Astrocyte (in vitro differentiated cells and primary cell): ENCODE results near the gene ARFIP1. TPM values are rescaled to one million over a fixed set of nuclear protein-coding genes. Genes with fewer than 3 reads are reported as not detected.

Experiments used
- DNase-seq: peaks from one replicate; pipeline ENCODE4 v3.0.0-alpha.2; 2010; ENCODE audit warnings: low read depth
- FAIRE-seq: peaks from 2 replicates; lab custom pipeline; 2011; peaks lifted over from hg19 to GRCh38; lab: Jason Lieb, UNC
- H2AFZ ChIP-seq: 2 replicates; pipeline ENCODE4 v1.6.0; 2012; ENCODE audit warnings: low read depth, low read length, inconsistent platforms
- H3K27ac ChIP-seq: 2 replicates; pipeline ENCODE4 v1.5.1; 2011; ENCODE audit warnings: low read depth, low read length, inconsistent platforms
- H3K27me3 ChIP-seq: 2 replicates; pipeline ENCODE4 v1.6.0; 2011; ENCODE audit warnings: low read length, inconsistent platforms; ENCODE audit not compliant: insufficient read depth
- H3K36me3 ChIP-seq: 2 replicates; pipeline ENCODE4 v1.5.1; 2011; ENCODE audit warnings: low read length, inconsistent platforms; ENCODE audit not compliant: insufficient read depth
- H3K4me1 ChIP-seq: 2 replicates; pipeline ENCODE4 v1.5.1; 2011; ENCODE audit warnings: low read length, inconsistent platforms; ENCODE audit not compliant: insufficient read depth
- H3K4me2 ChIP-seq: 2 replicates; pipeline ENCODE4 v1.6.0; 2012; ENCODE audit warnings: low read length, inconsistent platforms
- H3K4me3 ChIP-seq: 2 replicates; pipeline ENCODE4 v1.5.1; 2011; ENCODE audit warnings: low read depth, mild to moderate bottlenecking, low read length, inconsistent platforms; ENCODE audit not compliant: insufficient read depth
- H3K79me2 ChIP-seq: 2 replicates; pipeline ENCODE4 v1.6.0; 2012; ENCODE audit warnings: mild to moderate bottlenecking, low read length, inconsistent platforms; ENCODE audit not compliant: insufficient read depth
- H3K9ac ChIP-seq: 2 replicates; pipeline ENCODE4 v1.6.0; 2012; ENCODE audit warnings: mild to moderate bottlenecking, low read length, inconsistent platforms
- H3K9me3 ChIP-seq: 2 replicates; pipeline ENCODE4 v1.5.1; 2012; ENCODE audit warnings: low read depth, mild to moderate bottlenecking, low read length, inconsistent platforms; ENCODE audit not compliant: insufficient read depth
- H4K20me1 ChIP-seq: 2 replicates; pipeline ENCODE4 v1.6.0; 2012; ENCODE audit warnings: low read length, inconsistent platforms; ENCODE audit not compliant: insufficient read depth
- H3K27ac Mint-ChIP-seq: one replicate; pipeline ENCODE4 v1.8.0; 2021; ENCODE audit warnings: mild to moderate bottlenecking, mixed read lengths; ENCODE audit not compliant: unreplicated experiment
- H3K27me3 Mint-ChIP-seq: one replicate; pipeline ENCODE4 v1.8.0; 2021; ENCODE audit warnings: low read depth, mixed read lengths; ENCODE audit not compliant: unreplicated experiment
- H3K36me3 Mint-ChIP-seq: one replicate; pipeline ENCODE4 v1.8.0; 2021; ENCODE audit warnings: low read depth, mixed read lengths; ENCODE audit not compliant: unreplicated experiment
- H3K4me1 Mint-ChIP-seq: one replicate; pipeline ENCODE4 v1.8.0; 2021; ENCODE audit warnings: low read depth, mixed read lengths; ENCODE audit not compliant: unreplicated experiment
- H3K4me3 Mint-ChIP-seq: one replicate; pipeline ENCODE4 v1.8.0; 2021; ENCODE audit warnings: mild to moderate bottlenecking, moderate library complexity, mixed read lengths; ENCODE audit not compliant: unreplicated experiment
- H3K9me3 Mint-ChIP-seq: one replicate; pipeline ENCODE4 v1.8.0; 2021; ENCODE audit warnings: mild to moderate bottlenecking, mixed read lengths; ENCODE audit not compliant: unreplicated experiment
- CTCF ChIP-seq: IDR thresholded peaks from 2 replicates; pipeline ENCODE4 v1.5.1; 2011; ENCODE audit warnings: low read depth, mild to moderate bottlenecking, inconsistent platforms, low read length, moderate library complexity; ENCODE audit not compliant: insufficient read depth
- EZH2 ChIP-seq: IDR thresholded peaks from 2 replicates; pipeline ENCODE4 v1.6.1; 2012; ENCODE audit warnings: mild to moderate bottlenecking, low read length, inconsistent platforms; ENCODE audit not compliant: insufficient read depth
- total RNA-seq: library from RNA; stranded (reverse); gene quantifications from 2 replicates; pipeline ENCODE4 v1.2.1, GENCODE V29; 2021

ARFIP1 gene
- total RNA-seq, 1 donor from 2014 or later: 30.7 TPM

GRCh38 chr4:152734015-152734698 is 45.6 kb upstream of the ARFIP1 start:
- FAIRE-seq (no peak), DNase-seq (no peak)
- H3K4me1 Mint-ChIP-seq: no peaks in the 10 kb centered on the region
- no peaks in the 10 kb centered on the region for H4K20me1 ChIP-seq
- H3K9me3 ChIP-seq: no peaks in the 10 kb centered on the region
- H3K4me2 ChIP-seq: no peak overlapping the region
- no peak overlapping the region for H2AFZ ChIP-seq
- H3K4me1 ChIP-seq: no peaks in the 10 kb centered on the region
- H3K27me3 Mint-ChIP-seq: peaks cover 2% of the 10 kb centered on the region
- no peaks in the 10 kb centered on the region for H3K79me2 ChIP-seq
- no peak overlapping the region for H3K4me3 Mint-ChIP-seq
- H3K36me3 Mint-ChIP-seq: no peaks in the 10 kb centered on the region
- H3K9ac ChIP-seq: no peak overlapping the region
- no peak overlapping the region for H3K4me3 ChIP-seq
- H3K27ac Mint-ChIP-seq: no peak overlapping the region
- TF ChIP-seq CTCF: no peak
- TF ChIP-seq EZH2: no peak
- peaks cover 5% of the 10 kb centered on the region for H3K27me3 ChIP-seq
- no peak overlapping the region for H3K27ac ChIP-seq
- no peaks in the 10 kb centered on the region for H3K9me3 Mint-ChIP-seq
- H3K36me3 ChIP-seq: no peaks in the 10 kb centered on the region

GRCh38 chr4:152734699-152735050 is 45.1 kb upstream of the ARFIP1 start:
- H3K4me1 ChIP-seq: no peaks in the 10 kb centered on the region
- no peaks in the 10 kb centered on the region for H3K4me1 Mint-ChIP-seq
- no peak overlapping the region for H3K27ac Mint-ChIP-seq
- H3K4me2 ChIP-seq: no peak overlapping the region
- H3K79me2 ChIP-seq: no peaks in the 10 kb centered on the region
- no peak overlapping the region for H3K4me3 Mint-ChIP-seq
- no peaks in the 10 kb centered on the region for H3K9me3 ChIP-seq
- no peak for TF ChIP-seq CTCF
- no peak for TF ChIP-seq EZH2
- H3K36me3 ChIP-seq: no peaks in the 10 kb centered on the region
- peaks cover 2% of the 10 kb centered on the region for H3K27me3 Mint-ChIP-seq
- H3K27me3 ChIP-seq: peaks cover 5% of the 10 kb centered on the region
- no peaks in the 10 kb centered on the region for H3K9me3 Mint-ChIP-seq
- H2AFZ ChIP-seq: no peak overlapping the region
- DNase-seq (no peak), FAIRE-seq (no peak)
- H3K4me3 ChIP-seq: no peak overlapping the region
- H3K27ac ChIP-seq: no peak overlapping the region
- no peaks in the 10 kb centered on the region for H4K20me1 ChIP-seq
- no peak overlapping the region for H3K9ac ChIP-seq
- H3K36me3 Mint-ChIP-seq: no peaks in the 10 kb centered on the region

- Histone ChIP-seq H3K79me2 (no peaks in the 10 kb centered on the region), H3K4me2 (no peak overlapping the region), H3K9me3 (no peaks in the 10 kb centered on the region), H3K4me1 (no peaks in the 10 kb centered on the region), H3K27me3 (peaks cover 5% of the 10 kb centered on the region), H3K36me3 (no peaks in the 10 kb centered on the region), H2AFZ (no peak overlapping the region), H3K9ac (no peak overlapping the region), H4K20me1 (no peaks in the 10 kb centered on the region), H3K27ac (no peak overlapping the region), H3K4me3 (no peak overlapping the region)
- no peaks in the 10 kb centered on the region for H3K36me3 Mint-ChIP-seq
- no peak overlapping the region for H3K4me3 Mint-ChIP-seq
- H3K27me3 Mint-ChIP-seq: peaks cover 2% of the 10 kb centered on the region
- no peaks in the 10 kb centered on the region for H3K9me3 Mint-ChIP-seq
- TF ChIP-seq EZH2 (no peak), CTCF (peak; percentile 68)
- DNase-seq: peak; percentile 14
- no peak overlapping the region for H3K27ac Mint-ChIP-seq
- H3K4me1 Mint-ChIP-seq: no peaks in the 10 kb centered on the region
- FAIRE-seq: peak; percentile 5
Observed at GRCh38 chr4:152735396-152735859, 44.3 kb upstream of the ARFIP1 start.
